H9 (cell line): ENCODE results near the gene SIRPD. TPM values are rescaled to one million over a fixed set of nuclear protein-coding genes. Genes with fewer than 3 reads are reported as not detected.

ENCODE experiments used
- DNase-seq: peaks from one replicate; pipeline ENCODE4 v3.0.0-alpha.2; 2017
- H2AFZ ChIP-seq: one replicate; pipeline ENCODE4 v1.6.1; 2013; ENCODE audit warnings: mild to moderate bottlenecking, low read length, control low read depth, moderate library complexity
- H2AK5ac ChIP-seq: 2 replicates; pipeline ENCODE4 v1.6.1; 2013; ENCODE audit warnings: low read length, control low read depth, mixed read lengths; ENCODE audit not compliant: insufficient read length
- H2BK120ac ChIP-seq: one replicate; pipeline ENCODE4 v1.6.1; 2013; ENCODE audit warnings: low read depth, mild to moderate bottlenecking, low read length, control low read depth, inconsistent platforms; ENCODE audit not compliant: poor library complexity, severe bottlenecking
- H2BK12ac ChIP-seq: 2 replicates; pipeline ENCODE4 v1.6.1; 2013; ENCODE audit warnings: low read length, control low read depth, mixed read lengths, low read depth; ENCODE audit not compliant: insufficient read length
- H2BK15ac ChIP-seq: 2 replicates; pipeline ENCODE4 v1.6.1; 2013; ENCODE audit warnings: low read depth, low read length, control low read depth
- H2BK20ac ChIP-seq: one replicate; pipeline ENCODE4 v1.6.1; 2013; ENCODE audit warnings: low read depth, mild to moderate bottlenecking, low read length, control low read depth, inconsistent platforms; ENCODE audit not compliant: poor library complexity, severe bottlenecking
- H2BK5ac ChIP-seq: 2 replicates; pipeline ENCODE4 v1.6.1; 2013; ENCODE audit warnings: low read length, control low read depth, mixed read lengths; ENCODE audit not compliant: insufficient read length
- H3K14ac ChIP-seq: 2 replicates; pipeline ENCODE4 v1.6.1; 2013; ENCODE audit warnings: low read length, control low read depth; ENCODE audit not compliant: insufficient read depth
- H3K18ac ChIP-seq: 2 replicates; pipeline ENCODE4 v1.6.1; 2013; ENCODE audit warnings: low read depth, mild to moderate bottlenecking, mixed read lengths, low read length, control low read depth; ENCODE audit not compliant: insufficient read length
- H3K23ac ChIP-seq: 2 replicates; pipeline ENCODE4 v1.6.1; 2013; ENCODE audit warnings: low read length, control low read depth, mixed read lengths, low read depth; ENCODE audit not compliant: insufficient read length
- H3K23me2 ChIP-seq: 2 replicates; pipeline ENCODE4 v1.6.1; 2013; ENCODE audit warnings: low read depth, mild to moderate bottlenecking, mixed read lengths, low read length, control low read depth; ENCODE audit not compliant: insufficient read length, poor library complexity, severe bottlenecking
- H3K27ac ChIP-seq: 2 replicates; pipeline ENCODE4 v1.5.1; 2013; ENCODE audit warnings: low read length, control low read depth, mixed read lengths, low read depth; ENCODE audit not compliant: insufficient read length
- H3K27me3 ChIP-seq: 2 replicates; pipeline ENCODE4 v1.6.1; 2013; ENCODE audit warnings: low read length, control low read depth, inconsistent platforms; ENCODE audit not compliant: insufficient read depth
- H3K4ac ChIP-seq: 2 replicates; pipeline ENCODE4 v1.6.1; 2013; ENCODE audit warnings: low read depth, mild to moderate bottlenecking, control low read depth, inconsistent platforms, low read length, moderate library complexity
- H3K4me1 ChIP-seq: 2 replicates; pipeline ENCODE4 v1.6.1; 2013; ENCODE audit warnings: low read length, control low read depth, inconsistent platforms; ENCODE audit not compliant: insufficient read depth
- H3K4me2 ChIP-seq: 2 replicates; pipeline ENCODE4 v1.6.1; 2013; ENCODE audit warnings: low read length, control low read depth, mixed read lengths; ENCODE audit not compliant: insufficient read length, insufficient read depth
- H3K56ac ChIP-seq: 2 replicates; pipeline ENCODE4 v1.6.1; 2013; ENCODE audit warnings: low read depth, mild to moderate bottlenecking, mixed read lengths, low read length, control low read depth; ENCODE audit not compliant: insufficient read length
- H3K79me1 ChIP-seq: 2 replicates; pipeline ENCODE4 v1.6.1; 2013; ENCODE audit warnings: low read depth, mild to moderate bottlenecking, moderate library complexity, low read length, control low read depth, inconsistent platforms; ENCODE audit not compliant: insufficient read depth, poor library complexity, severe bottlenecking
- H3K79me2 ChIP-seq: 2 replicates; pipeline ENCODE4 v1.6.1; 2013; ENCODE audit warnings: low read length, control low read depth, inconsistent platforms; ENCODE audit not compliant: insufficient read depth
- H3K9ac ChIP-seq: 2 replicates; pipeline ENCODE4 v1.6.1; 2013; ENCODE audit warnings: low read length, control low read depth, mixed read lengths; ENCODE audit not compliant: insufficient read length; ENCODE audit errors: extremely low read depth
- H3K9me3 ChIP-seq: one replicate; pipeline ENCODE4 v1.6.1; 2013; ENCODE audit warnings: low read depth, low read length, inconsistent platforms; ENCODE audit not compliant: control insufficient read depth
- H3T11ph ChIP-seq: one replicate; pipeline ENCODE4 v1.6.1; 2013; ENCODE audit warnings: mild to moderate bottlenecking, low read length, control low read depth, inconsistent platforms
- H4K20me1 ChIP-seq: one replicate; pipeline ENCODE4 v1.6.1; 2013; ENCODE audit not compliant: control insufficient read depth, insufficient read length, insufficient read depth
- H4K5ac ChIP-seq: 2 replicates; pipeline ENCODE4 v1.6.1; 2013; ENCODE audit warnings: low read depth, mild to moderate bottlenecking, mixed read lengths, low read length, control low read depth; ENCODE audit not compliant: insufficient read length
- H4K8ac ChIP-seq: replicated peaks from 2 replicates; pipeline ENCODE4 v1.6.1; 2013; ENCODE audit warnings: low read length, control low read depth, mixed read lengths, low read depth; ENCODE audit not compliant: insufficient read length
- H4K91ac ChIP-seq: 2 replicates; pipeline ENCODE4 v1.6.1; 2013; ENCODE audit warnings: low read depth, mild to moderate bottlenecking, moderate library complexity, mixed read lengths, low read length, control low read depth; ENCODE audit not compliant: insufficient read length
- H3K27ac Mint-ChIP-seq, 3 experiments: 2 replicates in 2 of 3; 3 replicates in 1 of 3; pipeline ENCODE4 v1.8.0; 2020 to 2021; ENCODE audit warnings: mixed read lengths in 3 of 3, mild to moderate bottlenecking in 1 of 3, moderate library complexity in 1 of 3
- H3K27me3 Mint-ChIP-seq: 2 replicates; pipeline ENCODE4 v1.8.0; 2021; ENCODE audit warnings: low read depth, mild to moderate bottlenecking, moderate library complexity, mixed read lengths
- H3K36me3 Mint-ChIP-seq, 3 experiments: 2 replicates in 2 of 3; 3 replicates in 1 of 3; pipeline ENCODE4 v1.8.0; 2020 to 2021; ENCODE audit warnings: low read depth in 3 of 3, mixed read lengths in 3 of 3; ENCODE audit not compliant: insufficient read depth in 1 of 3
- H3K4me1 Mint-ChIP-seq, 2 experiments: 2 replicates each; pipeline ENCODE4 v1.8.0; 2020; ENCODE audit warnings: mixed read lengths in 2 of 2
- H3K4me3 Mint-ChIP-seq, 2 experiments: 2 replicates in 1 of 2; 3 replicates in 1 of 2; pipeline ENCODE4 v1.8.0; 2020 to 2021; ENCODE audit warnings: mild to moderate bottlenecking in 2 of 2, mixed read lengths in 2 of 2, moderate library complexity in 1 of 2
- H3K9me3 Mint-ChIP-seq, 2 experiments: 2 replicates in 1 of 2; 3 replicates in 1 of 2; pipeline ENCODE4 v1.8.0; 2020; ENCODE audit warnings: mild to moderate bottlenecking in 2 of 2, mixed read lengths in 2 of 2, moderate library complexity in 1 of 2
- CTCF ChIP-seq: fragments of 200-600 bp; sonication (generic); conservative IDR thresholded peaks from 3 replicates; pipeline ENCODE4 v1.8.0; 2021; ENCODE audit warnings: antibody characterized with exemption, mild to moderate bottlenecking
- WGBS: extraction: QIAGEN DNeasy Blood & Tissue Kit; methylation state at CpG from one replicate; pipeline ENCODE4 v1.1.7; 2013; ENCODE audit warnings: missing lambda C conversion rate, low lambda C conversion rate, mixed read lengths; ENCODE audit not compliant: insufficient read length; ENCODE audit errors: extremely low coverage; 5-methylcytosine and 5-hydroxymethylcytosine counted together
- total RNA-seq: library from RNA; stranded (reverse); gene quantifications from 2 replicates; pipeline ENCODE4 v1.2.1, GENCODE V29; 2021

Gene SIRPD
- total RNA-seq, 1 experiment from 2014 or later, result not detected

- H3K79me1 ChIP-seq, result no peaks in the 10 kb centered on the region
- no CpG with 5 or more reads among the region's 3 CpGs for WGBS
- H3K4me1 Mint-ChIP-seq, result peaks cover 13 to 19% of the 10 kb centered on the region in 2 experiments
- H3K23ac ChIP-seq, result no peak overlapping the region
- peaks cover 26% of the 10 kb centered on the region for H3K27me3 Mint-ChIP-seq
- H3K9ac ChIP-seq, result no peak overlapping the region
- no peak overlapping the region for H3K56ac ChIP-seq
- H2AFZ ChIP-seq, result peak overlapping the region; percentile 6
- no peaks in the 10 kb centered on the region for H3K27me3 ChIP-seq
- H3K27ac ChIP-seq, result peak overlapping the region; percentile 33
- H4K91ac ChIP-seq, result peak overlapping the region; percentile 85
- H2AK5ac ChIP-seq, result no peak overlapping the region
- no peaks in the 10 kb centered on the region for H3K23me2 ChIP-seq
- no peak overlapping the region for H4K8ac ChIP-seq
- no peaks in the 10 kb centered on the region for H3K4me1 ChIP-seq
- peaks cover 11 to 12% of the 10 kb centered on the region in 2 experiments for H3K9me3 Mint-ChIP-seq
- no peak for TF ChIP-seq CTCF
- H3K18ac ChIP-seq, result no peak overlapping the region
- no peak overlapping the region for H3K4ac ChIP-seq
- H3K4me3 Mint-ChIP-seq, result no peak overlapping the region
- no peaks in the 10 kb centered on the region for H3K79me2 ChIP-seq
- DNase-seq, result peak; percentile 59
- no peak overlapping the region for H2BK120ac ChIP-seq
- no peaks in the 10 kb centered on the region for H4K20me1 ChIP-seq
- H4K5ac ChIP-seq, result peak overlapping the region; percentile 33
- H3K27ac Mint-ChIP-seq, result peak overlapping the region in 2 of 3 experiments; percentile 1 to 65; a peak in 3 of 7 replicates
- H3K36me3 Mint-ChIP-seq, result peaks cover 2 to 12% (median 3%) of the 10 kb centered on the region in 3 experiments; a peak in 3 of 7 replicates
- no peak overlapping the region; the same call in 1 of the 2 replicates for H3K14ac ChIP-seq
- H2BK20ac ChIP-seq, result no peak overlapping the region
- H2BK5ac ChIP-seq, result no peak overlapping the region
- H2BK15ac ChIP-seq, result no peak overlapping the region
- no peak overlapping the region for H2BK12ac ChIP-seq
- H3T11ph ChIP-seq, result no peak overlapping the region
- no peak overlapping the region for H3K4me2 ChIP-seq
- H3K9me3 ChIP-seq, result no peaks in the 10 kb centered on the region
Observed at GRCh38 chr20:1500496-1500895, 57.0 kb downstream of the SIRPD start.
